HL-60 (cell line): ENCODE data around the gene EIF4A2.

Experiments used
- DNase-seq, 2 experiments: peaks; one replicate each; pipeline ENCODE4 v3.0.0-alpha.2; 2010 to 2020; ENCODE audit warnings: low read depth in 1 of 2, low spot score in 1 of 2
- H3K27ac ChIP-seq: fragments of 250-450 bp; sonication (Bioruptor Pico); replicated peaks from 2 replicates; pipeline ENCODE4 v1.5.1; 2020; ENCODE audit warnings: mild to moderate bottlenecking, moderate library complexity
- H3K27me3 ChIP-seq: fragments of 250-450 bp; sonication (Bioruptor Pico); 2 replicates; pipeline ENCODE4 v1.5.1; 2021; ENCODE audit warnings: mild to moderate bottlenecking, moderate library complexity; ENCODE audit not compliant: insufficient read depth, poor library complexity, severe bottlenecking
- H3K4me3 ChIP-seq: replicated peaks from 2 replicates; pipeline ENCODE4 v1.5.1; 2011; ENCODE audit warnings: mild to moderate bottlenecking, control low read depth, low read length; ENCODE audit not compliant: insufficient read depth
- GABPA ChIP-seq: IDR thresholded peaks from 2 replicates; pipeline ENCODE4 v1.6.1; 2012; ENCODE audit warnings: low read depth
- POLR2AphosphoS5 ChIP-seq: IDR thresholded peaks from 2 replicates; pipeline ENCODE4 v1.6.1; 2012; ENCODE audit warnings: low read depth
- SPI1 ChIP-seq: IDR thresholded peaks from 2 replicates; pipeline ENCODE4 v1.6.1; 2012; ENCODE audit warnings: low read depth, mild to moderate bottlenecking, borderline replicate concordance
- TF ChIP-seq, protein P1 (sequence below): IDR thresholded peaks from 2 replicates; pipeline ENCODE4 v1.6.1; 2012; ENCODE audit warnings: low read depth; ENCODE audit not compliant: insufficient replicate concordance
- TF ChIP-seq, protein P2 (sequence below): IDR thresholded peaks from one replicate; pipeline ENCODE4 v1.5.1; 2011; ENCODE audit warnings: low read length, control low read depth, inconsistent platforms; ENCODE audit not compliant: insufficient read depth

The EIF4A2 gene

DNA sequence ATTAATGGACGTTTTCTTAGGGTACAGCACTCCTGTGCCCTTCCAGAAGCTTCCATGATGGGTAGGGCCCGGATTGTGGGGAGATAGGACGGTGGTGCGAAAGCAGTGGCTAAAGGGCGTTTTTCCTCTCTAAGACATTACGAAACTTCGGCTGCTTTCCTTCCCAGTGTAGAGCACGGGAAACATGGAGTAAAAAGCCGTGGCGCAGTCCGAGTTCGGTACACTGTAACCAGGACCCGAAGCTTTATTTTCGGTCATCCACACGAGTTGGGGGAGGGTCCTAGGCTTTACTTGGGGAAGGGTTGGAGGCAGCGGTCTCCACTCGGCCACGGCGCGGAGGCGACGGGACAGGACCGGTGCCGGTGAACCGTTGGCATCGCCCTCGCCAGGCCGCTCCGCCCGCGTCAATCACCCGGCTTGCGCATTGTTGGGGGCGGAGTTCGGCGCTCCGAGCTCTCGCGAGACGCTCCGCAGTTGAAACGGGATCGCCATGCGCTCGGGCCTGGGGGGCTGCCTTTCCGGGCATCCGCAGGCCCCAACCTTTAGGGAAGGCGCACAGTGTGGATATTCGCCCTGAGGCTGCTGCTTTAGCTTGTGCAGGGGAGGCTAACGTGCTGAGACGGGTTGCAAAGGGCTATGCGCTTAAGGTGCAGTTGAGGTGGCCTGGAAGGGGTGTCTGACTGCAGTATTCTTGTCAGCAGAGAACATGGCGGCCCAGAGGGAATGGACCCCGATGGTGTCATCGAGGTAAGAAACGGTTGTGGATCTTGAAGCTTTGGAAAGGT is 546 bp downstream of the EIF4A2 start:
- Histone ChIP-seq H3K27ac (peak overlapping the region; percentile 99), H3K27me3 (no peaks in the 10 kb centered on the region), H3K4me3 (peak overlapping the region; percentile 89)
- TF ChIP-seq, protein P1, sequence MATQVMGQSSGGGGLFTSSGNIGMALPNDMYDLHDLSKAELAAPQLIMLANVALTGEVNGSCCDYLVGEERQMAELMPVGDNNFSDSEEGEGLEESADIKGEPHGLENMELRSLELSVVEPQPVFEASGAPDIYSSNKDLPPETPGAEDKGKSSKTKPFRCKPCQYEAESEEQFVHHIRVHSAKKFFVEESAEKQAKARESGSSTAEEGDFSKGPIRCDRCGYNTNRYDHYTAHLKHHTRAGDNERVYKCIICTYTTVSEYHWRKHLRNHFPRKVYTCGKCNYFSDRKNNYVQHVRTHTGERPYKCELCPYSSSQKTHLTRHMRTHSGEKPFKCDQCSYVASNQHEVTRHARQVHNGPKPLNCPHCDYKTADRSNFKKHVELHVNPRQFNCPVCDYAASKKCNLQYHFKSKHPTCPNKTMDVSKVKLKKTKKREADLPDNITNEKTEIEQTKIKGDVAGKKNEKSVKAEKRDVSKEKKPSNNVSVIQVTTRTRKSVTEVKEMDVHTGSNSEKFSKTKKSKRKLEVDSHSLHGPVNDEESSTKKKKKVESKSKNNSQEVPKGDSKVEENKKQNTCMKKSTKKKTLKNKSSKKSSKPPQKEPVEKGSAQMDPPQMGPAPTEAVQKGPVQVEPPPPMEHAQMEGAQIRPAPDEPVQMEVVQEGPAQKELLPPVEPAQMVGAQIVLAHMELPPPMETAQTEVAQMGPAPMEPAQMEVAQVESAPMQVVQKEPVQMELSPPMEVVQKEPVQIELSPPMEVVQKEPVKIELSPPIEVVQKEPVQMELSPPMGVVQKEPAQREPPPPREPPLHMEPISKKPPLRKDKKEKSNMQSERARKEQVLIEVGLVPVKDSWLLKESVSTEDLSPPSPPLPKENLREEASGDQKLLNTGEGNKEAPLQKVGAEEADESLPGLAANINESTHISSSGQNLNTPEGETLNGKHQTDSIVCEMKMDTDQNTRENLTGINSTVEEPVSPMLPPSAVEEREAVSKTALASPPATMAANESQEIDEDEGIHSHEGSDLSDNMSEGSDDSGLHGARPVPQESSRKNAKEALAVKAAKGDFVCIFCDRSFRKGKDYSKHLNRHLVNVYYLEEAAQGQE, result no peak
- TF ChIP-seq POLR2AphosphoS5, result peak; percentile 25; the same call in 1 of the 2 replicates
- TF ChIP-seq SPI1, result no peak
- TF ChIP-seq GABPA, result no peak
- TF ChIP-seq, protein P2, sequence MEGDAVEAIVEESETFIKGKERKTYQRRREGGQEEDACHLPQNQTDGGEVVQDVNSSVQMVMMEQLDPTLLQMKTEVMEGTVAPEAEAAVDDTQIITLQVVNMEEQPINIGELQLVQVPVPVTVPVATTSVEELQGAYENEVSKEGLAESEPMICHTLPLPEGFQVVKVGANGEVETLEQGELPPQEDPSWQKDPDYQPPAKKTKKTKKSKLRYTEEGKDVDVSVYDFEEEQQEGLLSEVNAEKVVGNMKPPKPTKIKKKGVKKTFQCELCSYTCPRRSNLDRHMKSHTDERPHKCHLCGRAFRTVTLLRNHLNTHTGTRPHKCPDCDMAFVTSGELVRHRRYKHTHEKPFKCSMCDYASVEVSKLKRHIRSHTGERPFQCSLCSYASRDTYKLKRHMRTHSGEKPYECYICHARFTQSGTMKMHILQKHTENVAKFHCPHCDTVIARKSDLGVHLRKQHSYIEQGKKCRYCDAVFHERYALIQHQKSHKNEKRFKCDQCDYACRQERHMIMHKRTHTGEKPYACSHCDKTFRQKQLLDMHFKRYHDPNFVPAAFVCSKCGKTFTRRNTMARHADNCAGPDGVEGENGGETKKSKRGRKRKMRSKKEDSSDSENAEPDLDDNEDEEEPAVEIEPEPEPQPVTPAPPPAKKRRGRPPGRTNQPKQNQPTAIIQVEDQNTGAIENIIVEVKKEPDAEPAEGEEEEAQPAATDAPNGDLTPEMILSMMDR, result no peak
- peak; percentile 70 to 80 for DNase-seq

- Histone ChIP-seq H3K27me3 (no peaks in the 10 kb centered on the region), H3K27ac (peak overlapping the region; percentile 99), H3K4me3 (peak overlapping the region; percentile 89)
- no peak for DNase-seq
- no peak for TF ChIP-seq POLR2AphosphoS5
- TF ChIP-seq, protein P1, result no peak
- no peak; the same call in 1 of the 2 replicates for TF ChIP-seq GABPA
- no peak for TF ChIP-seq SPI1
- TF ChIP-seq, protein P2, result no peak
These were observed 1.6 kb downstream of the EIF4A2 start for GRCh38 chr3:186784820-186785494.

DNA sequence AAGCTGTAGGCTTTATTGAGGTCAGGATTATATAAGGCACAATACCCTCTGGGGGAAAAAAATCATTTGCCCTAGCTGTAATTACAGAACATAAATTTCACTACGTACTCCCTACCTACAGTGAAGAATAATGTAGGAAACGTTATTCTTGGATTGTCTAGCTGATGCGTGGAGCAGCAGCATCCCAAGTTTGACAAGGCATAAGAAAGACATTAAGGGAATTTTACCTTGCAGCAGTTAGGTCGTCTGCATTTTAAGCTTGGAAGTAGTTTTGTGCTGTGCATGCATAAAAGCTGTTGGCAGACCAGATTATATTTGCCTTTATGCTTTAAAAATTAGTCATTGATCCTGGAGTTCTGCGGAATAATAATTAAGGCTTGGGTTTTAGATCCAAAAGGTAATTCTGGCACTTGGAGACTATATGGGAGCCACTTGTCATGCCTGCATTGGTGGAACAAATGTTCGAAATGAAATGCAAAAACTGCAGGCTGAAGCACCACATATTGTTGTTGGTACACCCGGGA is 2.2 kb downstream of the EIF4A2 start:
- TF ChIP-seq, protein P1, result no peak
- TF ChIP-seq POLR2AphosphoS5 (no peak), SPI1 (no peak), GABPA (no peak)
- TF ChIP-seq, protein P2, result no peak
- no peak for DNase-seq
- Histone ChIP-seq H3K27ac (peak overlapping the region; percentile 99), H3K4me3 (peak overlapping the region; percentile 89), H3K27me3 (no peaks in the 10 kb centered on the region)
